ENCODE data around the gene PUS3.

DNA sequence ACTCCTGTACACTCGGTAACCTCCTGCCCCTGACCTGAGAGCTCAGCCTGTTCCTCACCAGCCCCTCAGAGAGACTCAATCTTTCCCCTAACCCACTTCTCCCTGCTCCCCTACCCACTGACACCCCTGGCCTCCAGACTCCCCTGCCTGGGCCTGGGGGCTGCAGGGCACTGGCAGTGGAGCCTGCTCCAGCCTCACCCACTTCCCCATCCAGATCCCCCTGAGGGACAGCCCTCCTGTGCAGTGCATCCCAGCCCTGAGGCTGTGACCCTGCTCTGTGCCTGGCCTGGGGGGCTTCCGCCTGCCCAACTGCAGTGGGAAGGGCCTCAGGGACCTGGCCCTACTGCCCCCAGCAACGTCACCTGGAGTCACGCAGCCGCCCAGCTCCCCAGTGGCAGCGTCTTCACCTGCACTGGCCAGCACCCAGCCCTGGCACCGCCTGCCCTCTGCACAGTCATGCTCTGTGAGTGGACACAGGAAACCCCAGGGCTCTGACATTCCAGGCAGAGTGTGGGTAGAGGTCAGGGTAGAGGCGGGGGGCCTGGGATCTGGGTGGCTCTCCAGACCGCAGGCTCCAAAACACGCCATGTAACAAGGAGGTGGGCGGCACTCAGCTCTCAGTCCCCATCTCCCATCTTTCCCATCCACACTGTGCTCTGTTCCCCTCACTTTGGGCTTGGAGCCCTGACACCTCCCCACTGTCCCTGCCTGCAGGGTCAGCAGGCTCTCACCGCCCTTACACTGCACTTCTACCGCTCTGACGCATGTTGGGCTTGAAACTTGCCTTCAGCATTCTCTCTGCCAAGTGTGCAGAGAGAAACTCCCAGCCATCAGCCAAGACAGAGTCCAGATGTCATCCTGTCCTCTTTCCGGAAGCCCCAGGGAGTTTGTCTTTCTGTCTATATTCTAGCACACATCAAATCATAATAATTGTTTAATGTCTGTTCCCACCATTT, 48.0 kb upstream of the PUS3 start:
- TF ChIP-seq CREB1 (CRISPR knock-in tag; IDR thresholded peaks at IDR 0.05) = no peak
- TF ChIP-seq, protein P1, sequence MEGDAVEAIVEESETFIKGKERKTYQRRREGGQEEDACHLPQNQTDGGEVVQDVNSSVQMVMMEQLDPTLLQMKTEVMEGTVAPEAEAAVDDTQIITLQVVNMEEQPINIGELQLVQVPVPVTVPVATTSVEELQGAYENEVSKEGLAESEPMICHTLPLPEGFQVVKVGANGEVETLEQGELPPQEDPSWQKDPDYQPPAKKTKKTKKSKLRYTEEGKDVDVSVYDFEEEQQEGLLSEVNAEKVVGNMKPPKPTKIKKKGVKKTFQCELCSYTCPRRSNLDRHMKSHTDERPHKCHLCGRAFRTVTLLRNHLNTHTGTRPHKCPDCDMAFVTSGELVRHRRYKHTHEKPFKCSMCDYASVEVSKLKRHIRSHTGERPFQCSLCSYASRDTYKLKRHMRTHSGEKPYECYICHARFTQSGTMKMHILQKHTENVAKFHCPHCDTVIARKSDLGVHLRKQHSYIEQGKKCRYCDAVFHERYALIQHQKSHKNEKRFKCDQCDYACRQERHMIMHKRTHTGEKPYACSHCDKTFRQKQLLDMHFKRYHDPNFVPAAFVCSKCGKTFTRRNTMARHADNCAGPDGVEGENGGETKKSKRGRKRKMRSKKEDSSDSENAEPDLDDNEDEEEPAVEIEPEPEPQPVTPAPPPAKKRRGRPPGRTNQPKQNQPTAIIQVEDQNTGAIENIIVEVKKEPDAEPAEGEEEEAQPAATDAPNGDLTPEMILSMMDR (IDR thresholded peaks at IDR 0.05) = no peak
